Stimulated activated effector memory CD8-positive, alpha-beta T cell treated with anti-CD3 and anti-CD28 coated beads, Interleukin-12 subunit alpha, Interleukin-12 subunit beta, amount 100 ng/mL, for 72 hours (primary cell): ENCODE measurements around the gene GTF2F1.
"Not testable (repeated sequence)": the region's sequence is repeated elsewhere in the genome, so short reads cannot be mapped to it uniquely, and the experiment has no call there.

Experiments
- ATAC-seq: fragments of 150-1000 bp; cut with Tn5 transposase; 2 replicates; pipeline ENCODE4 v1.10.0; 2021
- DNase-seq, 2 donors: peaks; one replicate each; pipeline ENCODE4 v3.0.0; 2021 to 2022; ENCODE audit warnings: low spot score in 2 of 2
- H3K27ac Mint-ChIP-seq: one replicate; pipeline ENCODE4 v1.8.0; 2022; ENCODE audit warnings: mild to moderate bottlenecking, mixed read lengths
- H3K36me3 Mint-ChIP-seq: one replicate; pipeline ENCODE4 v1.8.0; 2022; ENCODE audit warnings: mild to moderate bottlenecking, mixed read lengths
- H3K4me1 Mint-ChIP-seq: one replicate; pipeline ENCODE4 v1.8.0; 2022; ENCODE audit warnings: mixed read lengths
- H3K4me3 Mint-ChIP-seq: one replicate; pipeline ENCODE4 v1.8.0; 2022; ENCODE audit warnings: mild to moderate bottlenecking, mixed read lengths
- H3K9me3 Mint-ChIP-seq: one replicate; pipeline ENCODE4 v1.8.0; 2022; ENCODE audit warnings: mixed read lengths

Gene GTF2F1

GRCh38 chr19:6378041-6378440, 14.9 kb downstream of the GTF2F1 start:
- no peak overlapping the region for H3K27ac Mint-ChIP-seq
- DNase-seq, result no peak
- no peaks in the 10 kb centered on the region for H3K9me3 Mint-ChIP-seq
- no peak for ATAC-seq
- peaks cover 8% of the 10 kb centered on the region for H3K4me1 Mint-ChIP-seq
- H3K4me3 Mint-ChIP-seq, result no peak overlapping the region
- peaks cover 53% of the 10 kb centered on the region for H3K36me3 Mint-ChIP-seq

GRCh38 chr19:6376512-6377190, 16.3 kb downstream of the GTF2F1 start:
- DNase-seq (no peak), ATAC-seq (no peak)
- Mint-ChIP-seq H3K4me1 (peaks cover 13% of the 10 kb centered on the region), H3K27ac (no peak overlapping the region), H3K4me3 (no peak overlapping the region), H3K9me3 (no peaks in the 10 kb centered on the region), H3K36me3 (peaks cover 44% of the 10 kb centered on the region)

DNA sequence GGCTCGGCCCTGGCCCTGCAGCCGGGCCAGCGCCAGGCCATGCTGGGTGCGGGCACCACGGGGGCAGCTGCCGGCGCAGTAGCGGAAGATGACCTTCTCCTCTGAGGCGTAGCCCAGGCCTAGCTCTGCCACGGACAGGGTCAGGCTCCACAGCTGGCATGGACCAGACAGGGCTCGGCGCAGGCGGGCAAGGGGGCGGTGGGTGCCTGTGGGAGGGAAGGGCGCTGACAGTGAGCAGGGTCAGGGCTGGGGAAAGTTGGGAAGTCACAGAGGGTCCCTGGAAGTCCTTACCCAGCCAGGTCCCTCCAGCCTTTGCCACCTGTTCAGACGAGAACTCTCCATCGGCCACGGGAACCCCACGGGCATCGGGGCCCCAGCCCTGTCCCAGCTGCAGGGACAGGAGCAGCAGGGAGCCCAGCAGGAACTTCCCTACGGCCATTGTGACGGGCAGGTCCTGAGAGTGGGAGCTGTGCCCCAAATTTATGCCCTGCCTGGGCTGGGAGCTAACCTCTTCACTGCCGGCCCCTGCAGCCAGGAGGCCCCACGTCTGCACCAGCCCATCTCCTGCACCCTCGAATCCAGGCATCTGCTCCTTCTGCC, 17.5 kb downstream of the GTF2F1 start, which contains the start of gene PSPN:
TSS of gene PSPN (minus strand) at position 523 of the 600 bp plus-strand sequence. CDS start at position 439, 84 bp downstream.
- Mint-ChIP-seq H3K4me1 (peaks cover 13% of the 10 kb centered on the region), H3K36me3 (peaks cover 33% of the 10 kb centered on the region), H3K27ac (peak within 1 kb of the TSS; percentile 60), H3K9me3 (no peaks in the 10 kb centered on the region), H3K4me3 (peak within 1 kb of the TSS; percentile 87)
- no peak for ATAC-seq
- DNase-seq, result no peak

GRCh38 chr19:6374711-6375410, 18.1 kb downstream of the GTF2F1 start:
- peak overlapping the region; percentile 87 for H3K4me3 Mint-ChIP-seq

DNA sequence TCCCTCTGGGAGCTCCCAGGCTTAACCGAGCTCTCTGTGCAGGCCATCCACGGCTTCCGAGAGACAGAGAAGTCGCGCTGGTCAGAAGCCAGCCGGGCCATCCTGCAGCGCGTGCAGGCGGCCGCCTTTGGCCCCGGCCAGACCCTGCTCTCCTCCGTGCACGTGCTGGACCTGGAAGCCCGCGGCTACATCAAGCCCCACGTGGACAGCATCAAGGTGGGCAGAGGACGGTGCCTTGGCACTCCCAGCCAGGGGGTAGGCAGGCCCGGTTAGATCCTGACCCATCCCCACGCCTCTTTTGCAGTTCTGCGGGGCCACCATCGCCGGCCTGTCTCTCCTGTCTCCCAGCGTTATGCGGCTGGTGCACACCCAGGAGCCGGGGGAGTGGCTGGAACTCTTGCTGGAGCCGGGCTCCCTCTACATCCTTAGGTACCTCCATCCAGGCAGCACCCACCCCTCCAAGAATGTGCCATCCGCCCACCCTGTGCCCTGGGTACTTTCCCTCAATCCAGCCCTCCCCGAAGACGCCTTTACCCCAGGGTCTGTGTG, 18.7 kb downstream of the GTF2F1 start:
- no peak for DNase-seq
- peaks cover 25% of the 10 kb centered on the region for H3K36me3 Mint-ChIP-seq
- H3K27ac Mint-ChIP-seq, result peak overlapping the region; percentile 93
- H3K9me3 Mint-ChIP-seq, result no peaks in the 10 kb centered on the region
- no peak for ATAC-seq
- H3K4me1 Mint-ChIP-seq, result peaks cover 22% of the 10 kb centered on the region
- peak overlapping the region; percentile 87 for H3K4me3 Mint-ChIP-seq

More at GRCh38 chr19:6374711-6375410, 18.1 kb downstream of the GTF2F1 start:
- peaks cover 15% of the 10 kb centered on the region for H3K4me1 Mint-ChIP-seq
- ATAC-seq (no peak), DNase-seq (no peak)
- H3K36me3 Mint-ChIP-seq, result peaks cover 27% of the 10 kb centered on the region
- no peaks in the 10 kb centered on the region for H3K9me3 Mint-ChIP-seq
- no peak overlapping the region for H3K27ac Mint-ChIP-seq

- Mint-ChIP-seq H3K9me3 (no peaks in the 10 kb centered on the region), H3K27ac (peak overlapping the region; percentile 93), H3K36me3 (peaks cover 25% of the 10 kb centered on the region), H3K4me3 (peak overlapping the region; percentile 87), H3K4me1 (peaks cover 23% of the 10 kb centered on the region)
- DNase-seq (no peak), ATAC-seq (no peak)
These were observed 19.2 kb downstream of the GTF2F1 start for GRCh38 chr19:6373813-6374108.

DNA sequence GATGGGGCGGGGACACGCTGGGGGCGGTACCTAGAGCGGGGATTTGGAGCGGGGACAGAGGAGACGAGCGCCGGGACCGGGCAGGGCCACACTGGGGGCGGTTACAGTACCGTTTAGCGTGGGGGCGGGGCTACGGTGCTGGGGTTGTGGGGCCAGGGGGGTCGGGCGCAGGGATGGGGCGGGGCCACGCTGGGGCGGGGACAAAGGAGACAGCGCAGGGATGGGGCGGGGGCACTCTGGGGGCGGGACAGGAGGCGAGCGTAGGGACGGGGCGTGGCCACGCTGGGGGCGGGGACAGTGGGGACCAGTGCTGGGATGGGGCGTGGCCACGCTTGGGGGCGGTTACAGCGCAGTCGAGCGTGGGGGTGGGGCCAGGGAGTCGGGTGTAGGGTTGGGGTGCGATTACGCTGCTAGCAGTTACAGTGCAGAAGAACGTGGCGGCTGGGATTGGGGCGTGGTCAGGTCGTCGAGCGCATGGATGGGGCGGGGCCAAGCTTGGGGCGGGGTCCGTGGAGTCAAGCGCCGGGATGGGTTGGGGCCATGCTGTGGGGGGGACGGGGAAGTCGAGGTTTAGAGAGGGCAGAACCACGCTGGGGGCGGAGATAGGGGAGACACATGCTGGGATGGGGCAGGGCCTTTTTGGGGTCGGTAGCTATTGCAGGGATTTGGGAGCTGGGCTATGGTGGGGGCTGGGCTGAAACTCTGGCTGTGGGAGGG, 19.7 kb downstream of the GTF2F1 start:
- peaks cover 25% of the 10 kb centered on the region for H3K36me3 Mint-ChIP-seq
- no peaks in the 10 kb centered on the region for H3K9me3 Mint-ChIP-seq
- ATAC-seq (peak; percentile 79), DNase-seq (peak; percentile 97 to 99)
- H3K27ac Mint-ChIP-seq, result peak overlapping the region; percentile 93
- peak overlapping the region; percentile 87 for H3K4me3 Mint-ChIP-seq
- H3K4me1 Mint-ChIP-seq, result peaks cover 23% of the 10 kb centered on the region

- H3K4me1 Mint-ChIP-seq, result peaks cover 23% of the 10 kb centered on the region
- peak; percentile 83 to 96 for DNase-seq
- H3K36me3 Mint-ChIP-seq, result peaks cover 27% of the 10 kb centered on the region
- ATAC-seq, result peak; percentile 87
- H3K4me3 Mint-ChIP-seq, result peak within 1 kb of the TSS; percentile 87
- H3K9me3 Mint-ChIP-seq, result no peaks in the 10 kb centered on the region
- H3K27ac Mint-ChIP-seq, result peak within 1 kb of the TSS; percentile 93
These were observed 20.3 kb downstream of the GTF2F1 start, which contains the start of gene ALKBH7 for GRCh38 chr19:6372594-6373095. Gene ALKBH7, plus strand, starts transcription at chr19:6372794. Its CDS starts 27 bp downstream, at chr19:6372821.

DNA sequence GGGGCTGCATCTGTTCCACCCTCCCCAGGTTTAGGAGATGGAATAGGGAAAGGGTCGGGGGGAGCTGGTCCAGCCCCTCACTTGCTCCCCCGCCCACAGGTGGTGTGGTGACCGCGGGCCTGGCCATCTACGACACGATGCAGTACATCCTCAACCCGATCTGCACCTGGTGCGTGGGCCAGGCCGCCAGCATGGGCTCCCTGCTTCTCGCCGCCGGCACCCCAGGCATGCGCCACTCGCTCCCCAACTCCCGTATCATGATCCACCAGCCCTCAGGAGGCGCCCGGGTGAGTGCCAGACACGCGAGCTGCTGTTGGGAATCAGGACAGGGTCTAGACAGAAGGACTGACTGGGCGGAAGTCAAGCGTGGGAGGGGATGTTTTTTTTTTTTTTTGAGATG, 28.6 kb downstream of the GTF2F1 start:
- no peak for ATAC-seq
- no peaks in the 10 kb centered on the region for H3K9me3 Mint-ChIP-seq
- H3K27ac Mint-ChIP-seq, result peak overlapping the region; percentile 65
- no peak overlapping the region for H3K4me3 Mint-ChIP-seq
- peaks cover 23% of the 10 kb centered on the region for H3K4me1 Mint-ChIP-seq
- H3K36me3 Mint-ChIP-seq, result peaks cover 83% of the 10 kb centered on the region
- no peak for DNase-seq

DNA sequence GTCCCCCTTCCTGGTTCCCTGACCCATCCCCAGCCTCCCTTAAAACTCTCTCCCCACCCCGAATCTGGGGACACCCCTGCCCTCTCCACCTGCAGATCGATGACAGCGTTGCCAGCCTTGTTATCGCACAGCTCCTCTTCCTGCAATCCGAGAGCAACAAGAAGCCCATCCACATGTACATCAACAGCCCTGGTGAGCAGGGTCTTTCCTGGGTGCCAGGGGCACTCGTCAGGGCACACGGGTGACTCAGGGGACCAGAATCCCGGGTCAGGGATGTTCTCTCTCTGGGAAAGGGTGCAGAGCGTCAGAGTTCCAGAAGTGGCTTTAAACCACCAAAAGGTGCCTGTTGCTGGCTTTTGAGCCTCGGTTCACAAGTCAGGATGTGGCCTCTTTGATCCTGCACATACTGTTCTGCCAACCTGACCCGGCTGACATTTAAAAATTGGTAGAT, 30.6 kb downstream of the GTF2F1 start:
- ATAC-seq, result no peak
- peak in 1 of 2 donors; percentile 61 for DNase-seq
- Mint-ChIP-seq H3K36me3 (peaks cover 63% of the 10 kb centered on the region), H3K4me3 (peak overlapping the region; percentile 99), H3K9me3 (no peaks in the 10 kb centered on the region), H3K27ac (peak overlapping the region; percentile 98), H3K4me1 (peaks cover 21% of the 10 kb centered on the region)

DNA sequence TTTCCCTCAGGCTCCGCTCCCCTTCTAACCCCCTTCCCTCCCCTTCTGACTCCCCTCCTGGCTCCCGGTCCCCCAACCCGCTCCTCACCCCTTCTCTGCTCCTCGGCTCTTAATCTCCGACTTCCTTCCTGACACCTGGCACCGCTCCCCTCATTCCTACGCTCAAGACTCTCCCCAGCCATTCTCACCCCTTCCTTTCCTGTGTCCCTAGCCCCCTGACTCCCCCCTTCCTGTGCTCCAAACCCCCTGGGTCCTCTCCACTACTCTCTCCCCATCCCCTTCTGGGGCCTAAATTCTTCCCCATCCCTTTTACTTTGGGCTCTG, 31.0 kb downstream of the GTF2F1 start:
- Mint-ChIP-seq H3K4me3 (peak overlapping the region; percentile 99), H3K4me1 (peaks cover 21% of the 10 kb centered on the region), H3K9me3 (no peaks in the 10 kb centered on the region), H3K36me3 (peaks cover 60% of the 10 kb centered on the region), H3K27ac (peak overlapping the region; percentile 98)
- ATAC-seq (no peak), DNase-seq (no peak)

- not testable (repeated sequence) for H3K9me3 Mint-ChIP-seq, DNase-seq, ATAC-seq
- Mint-ChIP-seq H3K4me1 (peaks cover 21% of the 10 kb centered on the region), H3K36me3 (peaks cover 48% of the 10 kb centered on the region), H3K27ac (peak overlapping the region; percentile 98), H3K4me3 (peak overlapping the region; percentile 99)
These were observed 32.1 kb downstream of the GTF2F1 start for GRCh38 chr19:6360857-6361216.

GRCh38 chr19:6360445-6360844, 32.5 kb downstream of the GTF2F1 start:
- Mint-ChIP-seq H3K4me1 (peaks cover 21% of the 10 kb centered on the region), H3K27ac (peak overlapping the region; percentile 98), H3K4me3 (peak overlapping the region; percentile 99), H3K36me3 (peaks cover 44% of the 10 kb centered on the region)
- DNase-seq, H3K9me3 Mint-ChIP-seq, ATAC-seq: not testable (repeated sequence)

- peaks cover 37% of the 10 kb centered on the region for H3K36me3 Mint-ChIP-seq
- no peak for ATAC-seq
- H3K27ac Mint-ChIP-seq, result no peak overlapping the region
- H3K4me1 Mint-ChIP-seq, result peaks cover 21% of the 10 kb centered on the region
- no peaks in the 10 kb centered on the region for H3K9me3 Mint-ChIP-seq
- H3K4me3 Mint-ChIP-seq, result no peak overlapping the region
- DNase-seq, result no peak
These were observed 33.2 kb downstream of the GTF2F1 start for GRCh38 chr19:6359568-6360341.
